Body of pancreas (tissue), 4 donors: ENCODE results near the gene SDHD.

Source experiments
- POLR2A ChIP-seq, 3 donors: fragments of 450-650 bp; IDR thresholded peaks; one replicate each; pipeline ENCODE4 v1.6.1; 2016; ENCODE audit warnings: antibody characterized with exemption in 3 of 3, mild to moderate bottlenecking in 2 of 3
- TF ChIP-seq, protein P1 (sequence below), 7 experiments: fragments of 450-650 bp in 4 of 7; fragments of 200-600 bp in 3 of 7; sonication (generic) in 3 of 7; IDR thresholded peaks; one replicate each; pipeline ENCODE4 v1.5.1; 2016 to 2019; ENCODE audit warnings: antibody characterized with exemption in 7 of 7

GRCh38 chr11:112057170-112057569, 29.5 kb upstream of the SDHD start:
- TF ChIP-seq, protein P1, sequence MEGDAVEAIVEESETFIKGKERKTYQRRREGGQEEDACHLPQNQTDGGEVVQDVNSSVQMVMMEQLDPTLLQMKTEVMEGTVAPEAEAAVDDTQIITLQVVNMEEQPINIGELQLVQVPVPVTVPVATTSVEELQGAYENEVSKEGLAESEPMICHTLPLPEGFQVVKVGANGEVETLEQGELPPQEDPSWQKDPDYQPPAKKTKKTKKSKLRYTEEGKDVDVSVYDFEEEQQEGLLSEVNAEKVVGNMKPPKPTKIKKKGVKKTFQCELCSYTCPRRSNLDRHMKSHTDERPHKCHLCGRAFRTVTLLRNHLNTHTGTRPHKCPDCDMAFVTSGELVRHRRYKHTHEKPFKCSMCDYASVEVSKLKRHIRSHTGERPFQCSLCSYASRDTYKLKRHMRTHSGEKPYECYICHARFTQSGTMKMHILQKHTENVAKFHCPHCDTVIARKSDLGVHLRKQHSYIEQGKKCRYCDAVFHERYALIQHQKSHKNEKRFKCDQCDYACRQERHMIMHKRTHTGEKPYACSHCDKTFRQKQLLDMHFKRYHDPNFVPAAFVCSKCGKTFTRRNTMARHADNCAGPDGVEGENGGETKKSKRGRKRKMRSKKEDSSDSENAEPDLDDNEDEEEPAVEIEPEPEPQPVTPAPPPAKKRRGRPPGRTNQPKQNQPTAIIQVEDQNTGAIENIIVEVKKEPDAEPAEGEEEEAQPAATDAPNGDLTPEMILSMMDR (IDR thresholded peaks at IDR 0.05) = no peak
- no peak for TF ChIP-seq POLR2A (IDR thresholded peaks at IDR 0.05)
